GM12801 (cell line): ENCODE results near the gene HMGB4.

Experiments used
- TF ChIP-seq, protein P1 (sequence below): IDR thresholded peaks from one replicate; pipeline ENCODE4 v1.5.1; 2011; ENCODE audit warnings: control low read depth; ENCODE audit not compliant: insufficient read length; ENCODE audit errors: extremely low read depth

Gene HMGB4

DNA sequence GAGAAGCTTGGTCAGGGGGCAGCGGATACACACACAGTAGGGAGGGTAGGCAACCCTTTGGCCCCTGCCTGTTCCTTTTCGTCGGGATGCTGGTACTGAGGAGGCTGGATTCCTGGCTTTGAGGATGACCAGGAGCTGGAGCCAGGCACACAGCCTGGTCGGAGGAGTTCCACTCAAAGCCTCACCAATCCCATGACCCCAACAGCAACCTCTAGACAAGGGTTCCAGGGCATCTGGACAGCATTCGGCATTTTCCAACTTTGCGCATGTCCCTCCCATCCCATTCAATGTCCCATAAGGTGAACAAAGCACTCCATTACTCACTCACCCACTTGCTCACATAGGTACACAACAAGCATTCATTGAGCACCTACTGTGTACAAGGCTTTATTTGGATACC, 42.6 kb upstream of the HMGB4 start:
- TF ChIP-seq, protein P1, sequence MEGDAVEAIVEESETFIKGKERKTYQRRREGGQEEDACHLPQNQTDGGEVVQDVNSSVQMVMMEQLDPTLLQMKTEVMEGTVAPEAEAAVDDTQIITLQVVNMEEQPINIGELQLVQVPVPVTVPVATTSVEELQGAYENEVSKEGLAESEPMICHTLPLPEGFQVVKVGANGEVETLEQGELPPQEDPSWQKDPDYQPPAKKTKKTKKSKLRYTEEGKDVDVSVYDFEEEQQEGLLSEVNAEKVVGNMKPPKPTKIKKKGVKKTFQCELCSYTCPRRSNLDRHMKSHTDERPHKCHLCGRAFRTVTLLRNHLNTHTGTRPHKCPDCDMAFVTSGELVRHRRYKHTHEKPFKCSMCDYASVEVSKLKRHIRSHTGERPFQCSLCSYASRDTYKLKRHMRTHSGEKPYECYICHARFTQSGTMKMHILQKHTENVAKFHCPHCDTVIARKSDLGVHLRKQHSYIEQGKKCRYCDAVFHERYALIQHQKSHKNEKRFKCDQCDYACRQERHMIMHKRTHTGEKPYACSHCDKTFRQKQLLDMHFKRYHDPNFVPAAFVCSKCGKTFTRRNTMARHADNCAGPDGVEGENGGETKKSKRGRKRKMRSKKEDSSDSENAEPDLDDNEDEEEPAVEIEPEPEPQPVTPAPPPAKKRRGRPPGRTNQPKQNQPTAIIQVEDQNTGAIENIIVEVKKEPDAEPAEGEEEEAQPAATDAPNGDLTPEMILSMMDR: no peak

DNA sequence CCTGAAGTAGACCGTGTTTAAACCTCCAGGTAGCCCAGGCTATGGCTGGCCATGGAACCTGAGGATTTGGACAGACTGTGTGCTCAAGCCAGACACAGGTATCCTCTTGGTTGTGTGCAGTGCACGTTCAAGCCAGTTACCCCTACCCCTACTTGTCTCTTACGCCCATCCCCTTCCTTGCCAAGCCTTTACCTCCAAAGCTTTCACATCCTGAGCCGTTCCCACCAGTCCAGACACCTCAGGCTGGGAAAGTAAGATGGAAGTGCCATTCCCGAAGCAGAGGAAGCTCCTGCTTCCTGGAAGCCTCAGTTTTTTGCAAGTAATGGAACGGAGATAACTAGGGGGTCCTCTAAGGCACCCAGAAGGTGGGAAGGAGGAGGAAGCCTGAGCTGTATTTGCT, 41.5 kb upstream of the HMGB4 start:
- TF ChIP-seq, protein P1: no peak

DNA sequence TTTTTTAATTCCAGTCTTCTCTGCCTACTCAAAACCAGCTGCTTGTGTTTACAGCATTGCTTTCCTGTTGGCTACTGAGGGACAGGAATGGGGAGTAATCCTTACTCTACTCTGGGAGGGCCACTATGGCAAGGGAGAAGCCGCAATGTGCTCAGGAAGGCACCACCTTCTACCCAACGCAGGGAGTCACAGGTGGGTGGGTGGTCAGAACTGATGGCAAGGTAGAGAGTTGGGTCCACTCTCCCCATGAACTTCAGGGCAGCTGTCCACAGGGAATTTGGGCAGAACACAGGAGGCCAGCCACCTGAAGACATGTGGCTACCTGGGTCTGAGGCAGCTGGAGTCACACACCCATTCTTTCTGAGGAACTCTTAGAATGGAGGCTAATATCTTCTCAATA, 40.5 kb upstream of the HMGB4 start:
- TF ChIP-seq, protein P1: no peak

DNA sequence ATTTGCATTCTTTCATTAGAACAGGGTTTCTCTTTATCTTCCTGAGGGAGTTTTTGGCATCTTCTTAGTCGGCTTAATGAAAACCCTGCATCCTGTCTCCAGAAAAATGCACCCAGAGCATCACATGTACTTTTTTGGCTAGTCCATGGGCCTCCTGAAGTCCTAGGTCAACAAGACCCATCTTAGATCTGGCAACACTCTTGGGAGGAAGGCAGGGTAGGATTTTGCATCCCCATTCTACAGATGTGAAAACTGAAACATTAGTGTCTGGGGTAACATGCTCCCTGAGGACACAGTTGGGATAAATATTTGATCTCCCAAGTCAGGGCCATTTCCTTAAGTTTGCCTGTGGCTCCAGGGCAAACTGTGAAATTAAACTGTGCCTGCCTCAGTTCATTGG, 40.0 kb upstream of the HMGB4 start:
- TF ChIP-seq, protein P1: no peak

DNA sequence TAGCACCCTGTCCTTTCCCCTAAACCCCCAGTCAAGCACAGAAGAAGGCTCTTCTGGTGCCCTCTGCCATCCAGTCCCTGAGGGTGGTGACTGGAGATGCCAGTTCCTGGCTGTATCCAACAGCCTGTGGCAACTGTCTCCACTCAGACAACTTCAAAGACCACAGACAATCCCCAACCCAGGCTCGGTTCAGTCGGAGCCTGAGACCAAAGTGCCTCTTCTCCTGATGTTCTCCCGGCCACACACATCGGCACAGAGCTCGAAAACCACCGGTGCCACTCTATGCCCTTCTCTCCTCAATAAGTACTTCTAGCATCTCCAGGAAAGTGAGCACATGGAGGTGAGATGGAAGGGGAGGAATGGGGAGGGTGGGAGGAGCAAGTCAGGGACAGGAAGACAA, 39.6 kb upstream of the HMGB4 start:
- TF ChIP-seq, protein P1: no peak

DNA sequence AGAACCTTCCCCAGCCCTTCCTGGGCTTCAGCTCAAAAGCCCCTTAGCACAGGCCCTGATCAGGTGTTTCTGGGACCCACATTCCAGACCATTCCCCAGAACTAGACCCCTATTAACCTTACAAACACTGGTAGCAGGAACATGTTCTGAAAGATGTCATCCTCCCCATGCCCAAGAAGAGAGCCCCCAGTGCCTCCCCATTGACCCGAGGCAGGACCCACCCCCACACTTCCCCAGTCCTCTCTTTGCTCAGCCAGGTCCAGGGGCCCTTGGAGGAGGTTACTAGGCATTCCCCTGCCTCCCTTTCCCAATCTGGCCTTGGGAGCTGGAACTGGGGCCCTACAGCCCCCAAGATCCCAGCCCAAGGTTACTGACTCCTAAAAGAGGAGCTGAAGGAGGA, 38.9 kb upstream of the HMGB4 start:
- TF ChIP-seq, protein P1: no peak

DNA sequence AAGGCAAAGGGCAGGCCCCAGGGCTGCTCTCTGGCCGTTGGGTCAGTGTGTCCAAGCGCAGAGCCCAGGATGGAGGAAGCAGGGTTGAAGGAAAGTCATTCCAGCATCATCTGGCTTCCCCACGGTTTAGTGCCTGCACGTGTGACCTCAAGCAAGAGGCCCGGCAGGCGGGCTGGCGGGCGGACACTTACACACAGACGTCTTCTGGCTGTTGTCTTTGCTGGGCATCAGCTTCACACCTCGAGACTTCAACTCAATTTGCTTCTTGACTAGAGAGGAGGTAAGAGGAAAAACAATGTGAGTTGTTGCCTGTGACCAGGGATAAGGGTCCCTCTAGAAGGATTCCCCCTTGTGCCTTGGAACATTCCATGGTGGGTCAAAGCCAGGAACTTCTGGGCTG, 38.4 kb upstream of the HMGB4 start:
- TF ChIP-seq, protein P1: no peak

DNA sequence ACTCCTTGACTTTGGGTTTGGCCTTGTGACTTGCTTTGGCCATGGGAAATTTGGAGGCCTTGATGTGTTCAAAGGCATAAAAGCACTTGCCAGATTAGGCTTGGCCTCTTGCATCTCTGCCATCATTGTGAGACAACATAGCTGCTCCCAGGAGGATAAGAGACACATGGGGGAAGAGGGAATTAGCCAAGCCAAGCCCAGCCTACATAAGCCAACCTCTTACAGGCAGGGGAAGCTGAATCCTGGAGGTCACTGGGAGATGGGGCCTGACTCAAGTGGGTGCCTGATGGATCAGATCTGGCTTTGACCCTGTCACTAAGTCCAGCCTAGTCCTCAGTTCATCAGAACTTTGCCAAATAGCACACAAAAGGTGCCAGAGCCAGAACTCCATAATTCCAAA, 37.6 kb upstream of the HMGB4 start:
- TF ChIP-seq, protein P1: no peak
